H9 (cell line): ENCODE measurements around the gene PDIA3. TPM values are rescaled to one million over a fixed set of nuclear protein-coding genes. Genes with fewer than 3 reads are reported as not detected.

ENCODE experiments used
- DNase-seq: peaks from one replicate; pipeline ENCODE4 v3.0.0-alpha.2; 2017
- H2AFZ ChIP-seq: one replicate; pipeline ENCODE4 v1.6.1; 2013; ENCODE audit warnings: mild to moderate bottlenecking, low read length, control low read depth, moderate library complexity
- H2AK5ac ChIP-seq: 2 replicates; pipeline ENCODE4 v1.6.1; 2013; ENCODE audit warnings: low read length, control low read depth, mixed read lengths; ENCODE audit not compliant: insufficient read length
- H2BK120ac ChIP-seq: one replicate; pipeline ENCODE4 v1.6.1; 2013; ENCODE audit warnings: low read depth, mild to moderate bottlenecking, low read length, control low read depth, inconsistent platforms; ENCODE audit not compliant: poor library complexity, severe bottlenecking
- H2BK12ac ChIP-seq: 2 replicates; pipeline ENCODE4 v1.6.1; 2013; ENCODE audit warnings: low read length, control low read depth, mixed read lengths, low read depth; ENCODE audit not compliant: insufficient read length
- H2BK15ac ChIP-seq: 2 replicates; pipeline ENCODE4 v1.6.1; 2013; ENCODE audit warnings: low read depth, low read length, control low read depth
- H2BK20ac ChIP-seq: one replicate; pipeline ENCODE4 v1.6.1; 2013; ENCODE audit warnings: low read depth, mild to moderate bottlenecking, low read length, control low read depth, inconsistent platforms; ENCODE audit not compliant: poor library complexity, severe bottlenecking
- H2BK5ac ChIP-seq: 2 replicates; pipeline ENCODE4 v1.6.1; 2013; ENCODE audit warnings: low read length, control low read depth, mixed read lengths; ENCODE audit not compliant: insufficient read length
- H3K14ac ChIP-seq: 2 replicates; pipeline ENCODE4 v1.6.1; 2013; ENCODE audit warnings: low read length, control low read depth; ENCODE audit not compliant: insufficient read depth
- H3K18ac ChIP-seq: 2 replicates; pipeline ENCODE4 v1.6.1; 2013; ENCODE audit warnings: low read depth, mild to moderate bottlenecking, mixed read lengths, low read length, control low read depth; ENCODE audit not compliant: insufficient read length
- H3K23ac ChIP-seq: 2 replicates; pipeline ENCODE4 v1.6.1; 2013; ENCODE audit warnings: low read length, control low read depth, mixed read lengths, low read depth; ENCODE audit not compliant: insufficient read length
- H3K23me2 ChIP-seq: 2 replicates; pipeline ENCODE4 v1.6.1; 2013; ENCODE audit warnings: low read depth, mild to moderate bottlenecking, mixed read lengths, low read length, control low read depth; ENCODE audit not compliant: insufficient read length, poor library complexity, severe bottlenecking
- H3K27ac ChIP-seq: 2 replicates; pipeline ENCODE4 v1.5.1; 2013; ENCODE audit warnings: low read length, control low read depth, mixed read lengths, low read depth; ENCODE audit not compliant: insufficient read length
- H3K27me3 ChIP-seq: 2 replicates; pipeline ENCODE4 v1.6.1; 2013; ENCODE audit warnings: low read length, control low read depth, inconsistent platforms; ENCODE audit not compliant: insufficient read depth
- H3K4ac ChIP-seq: 2 replicates; pipeline ENCODE4 v1.6.1; 2013; ENCODE audit warnings: low read depth, mild to moderate bottlenecking, control low read depth, inconsistent platforms, low read length, moderate library complexity
- H3K4me1 ChIP-seq: 2 replicates; pipeline ENCODE4 v1.6.1; 2013; ENCODE audit warnings: low read length, control low read depth, inconsistent platforms; ENCODE audit not compliant: insufficient read depth
- H3K4me2 ChIP-seq: 2 replicates; pipeline ENCODE4 v1.6.1; 2013; ENCODE audit warnings: low read length, control low read depth, mixed read lengths; ENCODE audit not compliant: insufficient read length, insufficient read depth
- H3K56ac ChIP-seq: 2 replicates; pipeline ENCODE4 v1.6.1; 2013; ENCODE audit warnings: low read depth, mild to moderate bottlenecking, mixed read lengths, low read length, control low read depth; ENCODE audit not compliant: insufficient read length
- H3K79me1 ChIP-seq: 2 replicates; pipeline ENCODE4 v1.6.1; 2013; ENCODE audit warnings: low read depth, mild to moderate bottlenecking, moderate library complexity, low read length, control low read depth, inconsistent platforms; ENCODE audit not compliant: insufficient read depth, poor library complexity, severe bottlenecking
- H3K79me2 ChIP-seq: 2 replicates; pipeline ENCODE4 v1.6.1; 2013; ENCODE audit warnings: low read length, control low read depth, inconsistent platforms; ENCODE audit not compliant: insufficient read depth
- H3K9ac ChIP-seq: 2 replicates; pipeline ENCODE4 v1.6.1; 2013; ENCODE audit warnings: low read length, control low read depth, mixed read lengths; ENCODE audit not compliant: insufficient read length; ENCODE audit errors: extremely low read depth
- H3K9me3 ChIP-seq: one replicate; pipeline ENCODE4 v1.6.1; 2013; ENCODE audit warnings: low read depth, low read length, inconsistent platforms; ENCODE audit not compliant: control insufficient read depth
- H3T11ph ChIP-seq: one replicate; pipeline ENCODE4 v1.6.1; 2013; ENCODE audit warnings: mild to moderate bottlenecking, low read length, control low read depth, inconsistent platforms
- H4K20me1 ChIP-seq: one replicate; pipeline ENCODE4 v1.6.1; 2013; ENCODE audit not compliant: control insufficient read depth, insufficient read length, insufficient read depth
- H4K5ac ChIP-seq: 2 replicates; pipeline ENCODE4 v1.6.1; 2013; ENCODE audit warnings: low read depth, mild to moderate bottlenecking, mixed read lengths, low read length, control low read depth; ENCODE audit not compliant: insufficient read length
- H4K8ac ChIP-seq: replicated peaks from 2 replicates; pipeline ENCODE4 v1.6.1; 2013; ENCODE audit warnings: low read length, control low read depth, mixed read lengths, low read depth; ENCODE audit not compliant: insufficient read length
- H4K91ac ChIP-seq: 2 replicates; pipeline ENCODE4 v1.6.1; 2013; ENCODE audit warnings: low read depth, mild to moderate bottlenecking, moderate library complexity, mixed read lengths, low read length, control low read depth; ENCODE audit not compliant: insufficient read length
- H3K27ac Mint-ChIP-seq, 3 experiments: 2 replicates in 2 of 3; 3 replicates in 1 of 3; pipeline ENCODE4 v1.8.0; 2020 to 2021; ENCODE audit warnings: mixed read lengths in 3 of 3, mild to moderate bottlenecking in 1 of 3, moderate library complexity in 1 of 3
- H3K27me3 Mint-ChIP-seq: 2 replicates; pipeline ENCODE4 v1.8.0; 2021; ENCODE audit warnings: low read depth, mild to moderate bottlenecking, moderate library complexity, mixed read lengths
- H3K36me3 Mint-ChIP-seq, 3 experiments: 2 replicates in 2 of 3; 3 replicates in 1 of 3; pipeline ENCODE4 v1.8.0; 2020 to 2021; ENCODE audit warnings: low read depth in 3 of 3, mixed read lengths in 3 of 3; ENCODE audit not compliant: insufficient read depth in 1 of 3
- H3K4me1 Mint-ChIP-seq, 2 experiments: 2 replicates each; pipeline ENCODE4 v1.8.0; 2020; ENCODE audit warnings: mixed read lengths in 2 of 2
- H3K4me3 Mint-ChIP-seq, 2 experiments: 2 replicates in 1 of 2; 3 replicates in 1 of 2; pipeline ENCODE4 v1.8.0; 2020 to 2021; ENCODE audit warnings: mild to moderate bottlenecking in 2 of 2, mixed read lengths in 2 of 2, moderate library complexity in 1 of 2
- H3K9me3 Mint-ChIP-seq, 2 experiments: 2 replicates in 1 of 2; 3 replicates in 1 of 2; pipeline ENCODE4 v1.8.0; 2020; ENCODE audit warnings: mild to moderate bottlenecking in 2 of 2, mixed read lengths in 2 of 2, moderate library complexity in 1 of 2
- CTCF ChIP-seq: fragments of 200-600 bp; sonication (generic); conservative IDR thresholded peaks from 3 replicates; pipeline ENCODE4 v1.8.0; 2021; ENCODE audit warnings: antibody characterized with exemption, mild to moderate bottlenecking
- WGBS: extraction: QIAGEN DNeasy Blood & Tissue Kit; methylation state at CpG from one replicate; pipeline ENCODE4 v1.1.7; 2013; ENCODE audit warnings: missing lambda C conversion rate, low lambda C conversion rate, mixed read lengths; ENCODE audit not compliant: insufficient read length; ENCODE audit errors: extremely low coverage; 5-methylcytosine and 5-hydroxymethylcytosine counted together
- total RNA-seq: library from RNA; stranded (reverse); gene quantifications from 2 replicates; pipeline ENCODE4 v1.2.1, GENCODE V29; 2021

The PDIA3 gene
- total RNA-seq, 1 experiment from 2014 or later, result 524 TPM

- H3K9me3 Mint-ChIP-seq, result no peaks in the 10 kb centered on the region; a peak in 1 of 5 replicates
- H2BK120ac ChIP-seq, result no peak overlapping the region
- no peak for TF ChIP-seq CTCF
- H3K4me1 Mint-ChIP-seq, result peaks cover 12 to 13% of the 10 kb centered on the region in 2 experiments
- no peak overlapping the region for H3K23ac ChIP-seq
- H3K14ac ChIP-seq, result no peak overlapping the region
- no peak overlapping the region for H2BK20ac ChIP-seq
- no peak overlapping the region for H3K27ac ChIP-seq
- H4K91ac ChIP-seq, result no peak overlapping the region
- no peaks in the 10 kb centered on the region for H3K79me1 ChIP-seq
- no peak overlapping the region for H3K4ac ChIP-seq
- peaks cover 13% of the 10 kb centered on the region for H3K23me2 ChIP-seq
- H3K4me1 ChIP-seq, result no peaks in the 10 kb centered on the region; the same call in 1 of the 2 replicates
- H4K5ac ChIP-seq, result no peak overlapping the region
- no peak overlapping the region for H3K27ac Mint-ChIP-seq
- no CpG with 5 or more reads among the region's 1 CpG for WGBS
- H2AFZ ChIP-seq, result no peak overlapping the region
- H3K79me2 ChIP-seq, result no peaks in the 10 kb centered on the region
- no peak overlapping the region for H2BK15ac ChIP-seq
- no peak overlapping the region for H3K18ac ChIP-seq
- DNase-seq, result no peak
- no peak overlapping the region for H3K56ac ChIP-seq
- no peak overlapping the region for H2AK5ac ChIP-seq
- no peak overlapping the region for H2BK12ac ChIP-seq
- H3K9ac ChIP-seq, result no peak overlapping the region
- no peaks in the 10 kb centered on the region for H3K9me3 ChIP-seq
- peaks cover 0 to 9% (median 0%) of the 10 kb centered on the region in 3 experiments; a peak in 2 of 7 replicates for H3K36me3 Mint-ChIP-seq
- H3K27me3 Mint-ChIP-seq, result peaks cover 2% of the 10 kb centered on the region
- H3K4me2 ChIP-seq, result no peak overlapping the region
- H3K27me3 ChIP-seq, result no peaks in the 10 kb centered on the region
- H3K4me3 Mint-ChIP-seq, result no peak overlapping the region
- no peak overlapping the region for H3T11ph ChIP-seq
- no peaks in the 10 kb centered on the region for H4K20me1 ChIP-seq
- H2BK5ac ChIP-seq, result no peak overlapping the region
- no peak overlapping the region for H4K8ac ChIP-seq
These were observed 32.8 kb downstream of the PDIA3 start for GRCh38 chr15:43779016-43779415.
